ENCODE measurements around the gene SYNDIG1. TPM values are rescaled to one million over a fixed set of nuclear protein-coding genes. Genes with fewer than 3 reads are reported as not detected.

Gene SYNDIG1
- total RNA-seq, result not detected in 2 replicates

- Mint-ChIP-seq H3K27ac (no peak within 1 kb of the TSS), H3K4me3 (no peak within 1 kb of the TSS), H3K36me3 (ENCODE audit: low read depth) (no peaks in the 10 kb centered on the region), H3K27me3 (peaks cover 57% of the 10 kb centered on the region), H3K9me3 (no peaks in the 10 kb centered on the region), H3K4me1 (no peaks in the 10 kb centered on the region)
- intact Hi-C loops (cut with micrococcal nuclease), result no loop called here
- no peak for DNase-seq
Measured at GRCh38 chr20:24469116-24469893, at the start of gene SYNDIG1. SYNDIG1 (plus strand) TSS chr20:24469629; CDS start chr20:24543098, 73,469 bp downstream.

- no peak for DNase-seq
- Mint-ChIP-seq H3K4me1 (no peaks in the 10 kb centered on the region), H3K36me3 (ENCODE audit: low read depth) (no peaks in the 10 kb centered on the region), H3K27ac (no peak overlapping the region), H3K4me3 (no peak overlapping the region), H3K9me3 (peaks cover 10% of the 10 kb centered on the region), H3K27me3 (no peaks in the 10 kb centered on the region)
- intact Hi-C loops (cut with micrococcal nuclease), result no loop called here
Measured at GRCh38 chr20:24419786-24420185, 49.6 kb upstream of the SYNDIG1 start.

GRCh38 chr20:24420567-24420966, 48.9 kb upstream of the SYNDIG1 start:
- Mint-ChIP-seq H3K4me1 (no peaks in the 10 kb centered on the region), H3K27ac (no peak overlapping the region), H3K27me3 (no peaks in the 10 kb centered on the region), H3K36me3 (ENCODE audit: low read depth) (no peaks in the 10 kb centered on the region), H3K4me3 (no peak overlapping the region), H3K9me3 (peaks cover 7% of the 10 kb centered on the region)
- intact Hi-C loops (cut with micrococcal nuclease), result no loop called here
- DNase-seq, result no peak

GRCh38 chr20:24421071-24421470, 48.4 kb upstream of the SYNDIG1 start:
- Mint-ChIP-seq H3K4me3 (no peak overlapping the region), H3K27me3 (peaks cover 2% of the 10 kb centered on the region), H3K4me1 (no peaks in the 10 kb centered on the region), H3K27ac (no peak overlapping the region), H3K36me3 (ENCODE audit: low read depth) (no peaks in the 10 kb centered on the region), H3K9me3 (peaks cover 4% of the 10 kb centered on the region)
- DNase-seq, result no peak
- intact Hi-C loops (cut with micrococcal nuclease), result no loop called here

- Mint-ChIP-seq H3K27me3 (peaks cover 2% of the 10 kb centered on the region), H3K9me3 (no peaks in the 10 kb centered on the region), H3K27ac (no peak overlapping the region), H3K36me3 (ENCODE audit: low read depth) (no peaks in the 10 kb centered on the region), H3K4me1 (no peaks in the 10 kb centered on the region), H3K4me3 (no peak overlapping the region)
- intact Hi-C loops (cut with micrococcal nuclease), result no loop called here
- no peak for DNase-seq
Measured at GRCh38 chr20:24422091-24422760, 47.2 kb upstream of the SYNDIG1 start.

- H3K9me3 Mint-ChIP-seq, result no peaks in the 10 kb centered on the region
- no peaks in the 10 kb centered on the region for H3K36me3 Mint-ChIP-seq (ENCODE audit: low read depth)
- H3K4me3 Mint-ChIP-seq, result no peak overlapping the region
- H3K4me1 Mint-ChIP-seq, result no peaks in the 10 kb centered on the region
- intact Hi-C loops (cut with micrococcal nuclease), result no loop called here
- no peak for DNase-seq
- H3K27ac Mint-ChIP-seq, result no peak overlapping the region
- H3K27me3 Mint-ChIP-seq, result peaks cover 2% of the 10 kb centered on the region
Measured at GRCh38 chr20:24423390-24424313, 45.8 kb upstream of the SYNDIG1 start.

- Mint-ChIP-seq H3K36me3 (ENCODE audit: low read depth) (no peaks in the 10 kb centered on the region), H3K9me3 (no peaks in the 10 kb centered on the region)
Measured at GRCh38 chr20:24425523-24426135, 43.8 kb upstream of the SYNDIG1 start.

GRCh38 chr20:24431279-24432045, 38.0 kb upstream of the SYNDIG1 start:
- no peaks in the 10 kb centered on the region for H3K36me3 Mint-ChIP-seq (ENCODE audit: low read depth)
- H3K27me3 Mint-ChIP-seq, result no peaks in the 10 kb centered on the region
- no peak overlapping the region for H3K27ac Mint-ChIP-seq
- no peaks in the 10 kb centered on the region for H3K9me3 Mint-ChIP-seq
- intact Hi-C loops (cut with micrococcal nuclease), result no loop called here
- no peak for DNase-seq
- H3K4me1 Mint-ChIP-seq, result no peaks in the 10 kb centered on the region
- H3K4me3 Mint-ChIP-seq, result no peak overlapping the region

More at GRCh38 chr20:24425523-24426135, 43.8 kb upstream of the SYNDIG1 start:
- no peak for DNase-seq
- Mint-ChIP-seq H3K27me3 (peaks cover 2% of the 10 kb centered on the region), H3K27ac (no peak overlapping the region), H3K4me3 (no peak overlapping the region), H3K4me1 (no peaks in the 10 kb centered on the region)
- intact Hi-C loops (cut with micrococcal nuclease), result no loop called here

- no peaks in the 10 kb centered on the region for H3K4me1 Mint-ChIP-seq
- no peaks in the 10 kb centered on the region for H3K9me3 Mint-ChIP-seq
- no peaks in the 10 kb centered on the region for H3K27me3 Mint-ChIP-seq
- H3K36me3 Mint-ChIP-seq (ENCODE audit: low read depth), result no peaks in the 10 kb centered on the region
- intact Hi-C loops (cut with micrococcal nuclease), result no loop called here
- DNase-seq, result no peak
- no peak overlapping the region for H3K4me3 Mint-ChIP-seq
- no peak overlapping the region for H3K27ac Mint-ChIP-seq
Measured at GRCh38 chr20:24432046-24432442, 37.4 kb upstream of the SYNDIG1 start.

- Mint-ChIP-seq H3K27me3 (no peaks in the 10 kb centered on the region), H3K9me3 (no peaks in the 10 kb centered on the region), H3K4me3 (no peak overlapping the region), H3K4me1 (no peaks in the 10 kb centered on the region), H3K36me3 (ENCODE audit: low read depth) (no peaks in the 10 kb centered on the region), H3K27ac (no peak overlapping the region)
- intact Hi-C loops (cut with micrococcal nuclease), result no loop called here
- no peak for DNase-seq
Measured at GRCh38 chr20:24436160-24436559, 33.3 kb upstream of the SYNDIG1 start.

GRCh38 chr20:24437196-24438082, 32.0 kb upstream of the SYNDIG1 start:
- H3K4me3 Mint-ChIP-seq, result no peak overlapping the region
- DNase-seq, result no peak
- intact Hi-C loops (cut with micrococcal nuclease), result no loop called here
- H3K4me1 Mint-ChIP-seq, result no peaks in the 10 kb centered on the region
- no peak overlapping the region for H3K27ac Mint-ChIP-seq
- no peaks in the 10 kb centered on the region for H3K36me3 Mint-ChIP-seq (ENCODE audit: low read depth)
- H3K27me3 Mint-ChIP-seq, result no peaks in the 10 kb centered on the region
- no peaks in the 10 kb centered on the region for H3K9me3 Mint-ChIP-seq

- DNase-seq, result no peak
- Mint-ChIP-seq H3K27me3 (no peaks in the 10 kb centered on the region), H3K27ac (no peak overlapping the region), H3K9me3 (no peaks in the 10 kb centered on the region), H3K4me1 (no peaks in the 10 kb centered on the region), H3K36me3 (ENCODE audit: low read depth) (no peaks in the 10 kb centered on the region), H3K4me3 (no peak overlapping the region)
- intact Hi-C loops (cut with micrococcal nuclease), result no loop called here
Measured at GRCh38 chr20:24438331-24438730, 31.1 kb upstream of the SYNDIG1 start.
